Endothelial cell of umbilical vein (primary cell): ENCODE data around the gene DALRD3. TPM values are rescaled to one million over a fixed set of nuclear protein-coding genes. Genes with fewer than 3 reads are reported as not detected.

Experiments
- BruUV-seq: library from RNA; stranded (reverse); fragments of 400-500 nt; replicated peaks from 2 replicates; lab custom pipeline; 2021; lab: Mats Ljungman, UMichigan
- CTCF ChIA-PET: fragments of 300-600, 350-600 bp; sonication (Branson Sonifier 250); formaldehyde crosslinking; loops from one replicate; lab custom pipeline; 2021; ENCODE audit warnings: antibody characterized with exemption, inconsistent platforms; lab: Charles Lee
- POLR2A ChIA-PET: fragments of 300-600, 350-600 bp; sonication (Branson Sonifier 250); formaldehyde crosslinking; loops from one replicate; lab custom pipeline; 2021; ENCODE audit warnings: antibody characterized with exemption, inconsistent platforms; lab: Charles Lee
- DNase-seq: peaks from one replicate; pipeline ENCODE4 v3.0.0-alpha.2; 2011; ENCODE audit warnings: low read depth, low spot score
- FAIRE-seq: peaks from 2 replicates; lab custom pipeline; 2011; peaks lifted over from hg19 to GRCh38; lab: Jason Lieb, UNC
- H2AFZ ChIP-seq: 2 replicates; pipeline ENCODE4 v1.6.0; 2012; ENCODE audit warnings: low read depth, low read length, control low read depth, inconsistent platforms
- H3K27ac ChIP-seq: 2 replicates; pipeline ENCODE4 v1.5.1; 2011; ENCODE audit warnings: low read depth, mild to moderate bottlenecking, control low read depth, low read length, moderate library complexity; ENCODE audit not compliant: insufficient read depth
- H3K27me3 ChIP-seq, 2 experiments: 2 replicates each; pipeline versions ENCODE4 v1.6.0 to v1.6.1; 2011; ENCODE audit warnings: low read length in 2 of 2, mixed read lengths in 1 of 2; ENCODE audit not compliant: control insufficient read depth in 2 of 2, insufficient read depth in 2 of 2
- H3K36me3 ChIP-seq, 2 experiments: 2 replicates in 1 of 2; 3 replicates in 1 of 2; pipeline ENCODE4 v1.5.1; 2011; ENCODE audit warnings: low read length in 2 of 2, mild to moderate bottlenecking in 1 of 2, moderate library complexity in 1 of 2; ENCODE audit not compliant: control insufficient read depth in 2 of 2, insufficient read depth in 2 of 2; ENCODE audit errors: extremely low read depth in 1 of 2
- H3K4me1 ChIP-seq: 3 replicates; pipeline ENCODE4 v1.5.1; 2011; ENCODE audit warnings: mild to moderate bottlenecking, low read length; ENCODE audit not compliant: control insufficient read depth, insufficient read depth; ENCODE audit errors: extremely low read depth
- H3K4me2 ChIP-seq: 2 replicates; pipeline ENCODE4 v1.6.1; 2011; ENCODE audit warnings: low read length, control low read depth, mixed read lengths; ENCODE audit not compliant: insufficient read depth
- H3K4me3 ChIP-seq, 3 experiments: fragments of 200-600 bp in 1 of 3; sonication (generic), shearing (Covaris generic) in 1 of 3; replicated peaks in 1 of 3; 2 replicates each; pipeline ENCODE4 v1.5.1; 2011 to 2016; ENCODE audit warnings: control low read depth in 3 of 3, low read length in 3 of 3, mild to moderate bottlenecking in 2 of 3, inconsistent platforms in 1 of 3, low read depth in 1 of 3, moderate library complexity in 1 of 3; ENCODE audit not compliant: insufficient read depth in 1 of 3
- H3K79me2 ChIP-seq: 2 replicates; pipeline ENCODE4 v1.6.0; 2012; ENCODE audit warnings: low read length, inconsistent platforms; ENCODE audit not compliant: control insufficient read depth, insufficient read depth
- H3K9ac ChIP-seq: replicated peaks from 2 replicates; pipeline ENCODE3; 2011; ENCODE audit warnings: low read length, control low read depth; ENCODE audit not compliant: insufficient read depth; ENCODE audit errors: extremely low read depth
- H3K9me1 ChIP-seq: replicated peaks from 3 replicates; pipeline ENCODE4 v1.6.0; 2011; ENCODE audit warnings: mild to moderate bottlenecking, low read length; ENCODE audit not compliant: control insufficient read depth, insufficient read depth; ENCODE audit errors: extremely low read depth
- H3K9me3 ChIP-seq: replicated peaks from 2 replicates; pipeline ENCODE4 v1.5.1; 2012; ENCODE audit warnings: low read length, inconsistent platforms; ENCODE audit not compliant: control insufficient read depth, insufficient read depth
- H4K20me1 ChIP-seq: replicated peaks from 2 replicates; pipeline ENCODE3; 2011; ENCODE audit warnings: mild to moderate bottlenecking, low read length; ENCODE audit not compliant: control insufficient read depth, insufficient read depth; ENCODE audit errors: extremely low read depth
- EZH2 ChIP-seq: IDR thresholded peaks from 2 replicates; pipeline ENCODE4 v1.6.1; 2012; ENCODE audit warnings: borderline replicate concordance, low read depth, mild to moderate bottlenecking, moderate library complexity, low read length, inconsistent platforms; ENCODE audit not compliant: severe bottlenecking
- FOS ChIP-seq: IDR thresholded peaks from 2 replicates; pipeline ENCODE4 v1.6.1; 2011; ENCODE audit warnings: mild to moderate bottlenecking, low read length, moderate library complexity, borderline replicate concordance; ENCODE audit not compliant: insufficient read depth
- POLR2A ChIP-seq: IDR thresholded peaks from 2 replicates; pipeline ENCODE4 v1.6.1; 2012; ENCODE audit warnings: low read depth, mild to moderate bottlenecking, control low read depth, low read length
- POLR2AphosphoS5 ChIP-seq: IDR thresholded peaks from 2 replicates; pipeline ENCODE4 v1.6.1; 2012; ENCODE audit warnings: low read depth, mild to moderate bottlenecking, control low read depth, low read length, moderate library complexity; ENCODE audit not compliant: insufficient read depth
- dilution Hi-C: fragments of 300-500 bp; cut with MboI; formaldehyde crosslinking; loops from one replicate; pipeline ENCODE4 v1.15.0; 2019; ENCODE audit warnings: low sequenced_read_pairs; ENCODE audit not compliant: extremely low pct_ligation_motif_present
- intact Hi-C: fragments of 100-400 bp; cut with micrococcal nuclease; formaldehyde crosslinking; loops from one replicate; pipeline ENCODE4 v1.10.0; 2022
- polyA plus RNA-seq, 4 experiments: library from polyadenylated mRNA; depleted of rRNA in 3 of 4; stranded (reverse) in 3 of 4; unstranded in 1 of 4; fragments of >200 nt; gene quantifications; 2 replicates each; pipeline versions ENCODE4 v1.2.1 to v1.2.3, GENCODE V29; 2011 to 2012; ENCODE audit warnings: missing spikeins in 1 of 4
- total RNA-seq: library from RNA; stranded (reverse); gene quantifications from 2 replicates; pipeline ENCODE4 v1.2.3, GENCODE V29; 2021

The DALRD3 gene
- total and polyA plus RNA-seq, 2 donors (not counting 3 experiments of a cell fraction or from before 2014, with no cell fraction given), result 22.7 to 60.8 TPM

DNA sequence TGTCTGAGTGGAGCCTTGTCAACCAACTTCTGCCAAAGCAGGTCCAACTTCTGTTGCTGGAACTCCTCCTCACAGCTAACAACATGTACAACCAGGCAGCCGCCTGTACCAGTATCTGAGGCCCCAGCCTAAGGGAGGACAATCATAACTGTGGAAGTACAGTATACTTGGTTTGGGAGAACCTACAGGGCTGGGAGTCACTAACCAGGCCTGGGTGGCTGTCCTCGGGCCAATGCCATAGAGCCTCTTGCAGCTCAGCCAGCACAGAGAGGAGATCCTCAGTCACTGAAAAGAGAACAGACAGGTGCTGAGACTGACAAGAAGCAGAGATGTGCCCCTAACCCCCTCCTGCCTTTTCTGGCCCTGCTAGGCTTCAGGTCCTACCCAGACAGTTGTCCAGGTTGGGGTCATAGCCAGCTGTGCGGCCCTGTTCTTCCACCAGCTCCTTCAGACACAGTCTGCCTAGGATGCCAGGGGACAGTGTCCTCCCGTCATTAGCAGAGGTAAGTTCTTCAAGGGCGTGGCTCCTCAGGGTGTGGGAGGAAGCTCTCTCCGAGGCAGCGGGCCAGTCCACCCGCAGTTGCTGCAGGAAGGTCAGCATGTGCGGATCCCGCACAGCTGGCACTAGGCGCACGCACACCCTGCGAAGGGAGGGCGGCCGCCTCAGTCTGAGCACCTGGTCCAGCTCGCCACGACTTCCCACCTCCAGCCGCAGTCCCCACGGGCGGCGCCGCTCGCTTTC is 980 bp downstream of the DALRD3 start:
- Histone ChIP-seq H3K79me2 (peaks cover 21% of the 10 kb centered on the region), H4K20me1 (no peaks in the 10 kb centered on the region), H3K27ac (no peak overlapping the region), H3K9me3 (no peaks in the 10 kb centered on the region), H3K27me3 (no peaks in the 10 kb centered on the region), H2AFZ (peak overlapping the region; percentile 56), H3K4me1 (peaks cover 22% of the 10 kb centered on the region), H3K9me1 (no peaks in the 10 kb centered on the region), H3K4me3 (peak overlapping the region; percentile 69 to 78 (median 70)), H3K4me2 (peak overlapping the region; percentile 68), H3K36me3 (peaks cover 5 to 41% of the 10 kb centered on the region in 2 experiments), H3K9ac (no peak overlapping the region)
- DNase-seq (peak; percentile 17), FAIRE-seq (no peak)
- POLR2A ChIA-PET, result interaction anchor here (0.9 to 4.2 kb wide), 2 partner anchors 9 to 12 kb away, joined by 4 to 17 read pairs; partner anchors contain the start of genes IMPDH2 and WDR6
- TF ChIP-seq POLR2AphosphoS5, result no peak
- no peak for TF ChIP-seq EZH2
- TF ChIP-seq FOS, result no peak
- no TSS peak for BruUV-seq
- dilution Hi-C loops (no loop called here), intact Hi-C loops (no loop called here)
- CTCF ChIA-PET, result interaction anchor here (1.4 to 8.3 kb wide), 2 partner anchors 10 to 29 kb away, joined by 10 to 127 read pairs; partner anchors contain the start of genes P4HTM and WDR6

GRCh38 chr3:49016414-49017228 is 1.8 kb downstream of the DALRD3 start:
- intact Hi-C loops (no loop called here), dilution Hi-C loops (no loop called here)
- H3K36me3 ChIP-seq, result peaks cover 5 to 48% of the 10 kb centered on the region in 2 experiments
- no TSS peak for BruUV-seq
- POLR2A ChIA-PET, result interaction anchor here (4.2 kb wide), 1 partner anchor 9 kb away, joined by 17 read pairs; the partner anchor contains the start of gene WDR6
- TF ChIP-seq POLR2AphosphoS5 (peak; percentile 62), EZH2 (no peak), POLR2A (peak; percentile 23)
- H4K20me1 ChIP-seq, result no peaks in the 10 kb centered on the region
- peaks cover 27% of the 10 kb centered on the region for H3K79me2 ChIP-seq
- no peaks in the 10 kb centered on the region for H3K9me3 ChIP-seq
- no peak overlapping the region for H3K9ac ChIP-seq
- no peak overlapping the region for H2AFZ ChIP-seq
- DNase-seq (no peak), FAIRE-seq (no peak)
- peaks cover 22% of the 10 kb centered on the region for H3K4me1 ChIP-seq
- CTCF ChIA-PET, result interaction anchor here (1.2 to 8.3 kb wide), 3 partner anchors 9 to 28 kb away, joined by 5 to 127 read pairs (median 10); partner anchors contain the start of genes P4HTM and WDR6
- H3K4me2 ChIP-seq, result no peak overlapping the region
- no peaks in the 10 kb centered on the region for H3K9me1 ChIP-seq
- H3K27ac ChIP-seq, result no peak overlapping the region
- H3K27me3 ChIP-seq, result no peaks in the 10 kb centered on the region
- no peak overlapping the region for H3K4me3 ChIP-seq
